GM18511 (cell line): ENCODE results near the gene NDUFA13.

ENCODE experiments used
- ATAC-seq: cut with Tn5 transposase; IDR thresholded peaks from one replicate; pipeline ENCODE4 v1.9.1; 2021; ENCODE audit warnings: mild to moderate bottlenecking, moderate library complexity; ENCODE audit not compliant: unreplicated experiment

Gene NDUFA13

DNA sequence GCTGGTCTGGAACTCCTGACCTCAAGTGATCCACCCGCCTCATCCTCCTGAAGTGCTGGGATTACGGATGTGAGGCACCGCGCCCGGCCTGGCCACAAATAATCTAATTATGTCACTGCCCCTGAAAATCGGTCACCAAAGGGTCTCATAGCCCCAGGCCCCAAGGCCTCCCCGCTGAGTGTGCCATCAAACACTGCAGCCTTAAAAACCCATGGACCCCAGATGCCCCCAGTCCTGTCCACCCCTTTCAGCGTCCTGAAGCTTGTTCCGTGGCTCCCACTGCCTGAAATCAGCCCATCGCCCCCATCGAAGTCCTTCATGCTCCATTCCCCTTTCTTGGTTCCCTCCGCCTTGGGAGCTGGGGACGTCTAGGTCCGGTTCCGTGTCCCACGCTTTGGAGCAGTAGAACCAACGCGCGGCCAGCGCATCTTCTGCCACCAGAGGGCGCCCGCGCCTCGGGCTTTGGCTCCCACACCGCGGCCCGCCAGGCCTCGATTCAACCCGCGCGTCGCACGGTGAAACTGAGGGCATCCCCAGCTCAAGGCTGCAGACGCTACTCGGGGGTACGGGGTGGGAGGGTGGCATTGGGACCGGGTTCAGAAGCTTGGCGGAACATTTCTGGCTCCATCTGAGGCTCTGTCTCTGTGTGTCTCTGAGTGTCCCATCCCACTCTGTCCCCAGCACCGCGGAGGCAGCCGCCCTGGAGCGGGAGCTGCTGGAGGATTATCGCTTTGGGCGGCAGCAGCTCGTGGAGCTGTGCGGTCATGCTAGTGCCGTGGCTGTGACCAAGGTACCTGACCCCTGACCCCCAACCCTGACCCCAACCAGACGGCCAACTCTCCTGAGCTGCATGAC lies 16.2 kb downstream of the NDUFA13 start:
- no peak for ATAC-seq

DNA sequence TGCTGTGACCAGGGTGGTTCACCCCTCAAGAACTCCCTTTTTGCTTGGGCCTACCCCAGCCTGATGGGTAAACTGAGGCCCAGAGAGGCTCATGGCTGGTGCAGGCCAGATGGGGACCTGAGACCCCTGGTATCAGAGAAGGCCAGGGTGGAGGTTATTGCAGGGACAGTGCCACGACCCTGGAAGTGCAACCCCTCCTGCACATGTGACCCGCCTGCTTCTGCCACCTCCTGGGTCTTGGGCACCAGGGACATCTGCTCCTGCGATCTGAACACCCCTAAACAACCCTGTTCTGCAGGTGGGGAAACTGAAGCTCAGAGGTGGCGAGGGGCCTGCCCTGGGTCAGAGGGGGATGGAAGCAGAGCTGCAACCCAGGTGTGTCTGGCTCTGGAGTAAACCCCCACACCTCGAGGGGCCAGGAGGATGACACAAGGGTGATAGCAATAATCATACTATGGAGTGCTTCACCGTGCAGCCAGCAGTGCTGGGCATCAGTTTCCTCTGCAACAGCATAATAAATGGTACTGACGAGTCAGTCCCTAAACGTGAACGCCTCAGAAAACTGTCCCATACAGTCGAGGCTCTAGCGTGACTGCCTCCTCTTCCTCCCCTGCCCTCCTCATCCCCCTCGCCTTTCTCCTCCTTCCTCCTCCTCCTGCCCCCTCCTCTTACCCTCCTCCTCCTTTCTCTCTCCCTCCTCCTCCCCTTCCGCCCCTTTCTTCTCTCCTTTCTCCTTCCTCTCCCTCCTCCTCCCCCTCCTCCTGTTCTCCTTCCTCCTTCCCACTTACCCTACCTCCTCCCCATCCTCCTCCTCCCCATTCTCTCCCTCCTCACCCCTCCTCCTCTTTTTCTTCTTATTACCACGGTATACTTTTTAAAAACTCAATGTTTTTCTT lies 17.0 kb downstream of the NDUFA13 start:
- ATAC-seq = no peak

DNA sequence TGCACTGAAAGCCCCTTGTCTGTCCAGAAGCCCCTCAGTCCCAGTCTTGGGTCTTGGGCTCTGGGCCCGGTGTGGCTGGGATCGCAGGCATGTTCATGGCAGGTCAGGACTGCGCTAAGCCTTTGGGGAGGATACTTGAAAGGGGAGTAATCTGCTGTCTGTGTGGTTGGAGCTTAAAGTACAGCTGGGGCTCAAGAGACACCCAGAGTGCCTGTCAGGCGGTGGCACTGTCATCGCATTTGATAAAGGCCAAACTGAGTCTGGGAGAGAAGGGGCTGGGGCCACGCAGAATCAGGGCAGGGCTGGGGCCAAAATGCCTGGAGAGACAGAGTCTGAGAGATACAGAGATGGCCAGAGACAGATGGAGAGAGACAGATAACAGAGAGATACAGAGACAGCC lies 17.8 kb downstream of the NDUFA13 start:
- ATAC-seq = no peak

DNA sequence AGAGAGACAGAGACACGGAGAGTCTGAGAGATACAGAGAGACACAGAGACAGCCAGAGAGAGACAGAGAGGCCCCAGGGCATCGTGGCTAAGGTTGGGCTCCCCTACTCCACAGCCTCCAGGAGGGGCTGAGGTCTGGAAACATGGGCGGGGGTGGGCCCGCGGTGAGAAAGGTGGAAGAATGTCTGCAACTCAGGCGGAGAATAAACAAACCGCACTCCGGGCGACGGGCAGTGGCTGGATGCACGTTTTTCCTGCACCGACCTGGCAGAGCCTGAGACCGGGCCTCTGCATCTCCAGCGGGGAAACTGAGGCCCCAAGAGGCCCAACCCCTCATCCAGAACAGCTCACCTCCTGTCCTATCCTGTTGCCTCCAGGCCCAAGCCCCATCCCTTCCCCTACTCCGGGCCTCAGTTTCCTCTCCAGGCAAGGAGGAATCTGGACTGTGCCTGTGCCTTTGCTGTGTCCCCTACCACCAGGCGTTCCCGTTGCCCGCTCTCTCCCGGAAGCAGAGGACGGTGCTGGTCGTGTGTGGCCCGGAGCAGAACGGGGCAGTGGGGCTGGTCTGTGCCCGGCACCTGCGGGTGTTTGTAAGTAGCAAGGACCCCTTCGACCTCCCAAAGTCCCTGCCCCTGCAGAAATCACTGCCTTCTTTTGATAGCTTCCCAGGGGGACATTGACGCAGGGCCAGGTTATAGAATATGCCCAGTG lies 18.7 kb downstream of the NDUFA13 start:
- ATAC-seq = no peak

DNA sequence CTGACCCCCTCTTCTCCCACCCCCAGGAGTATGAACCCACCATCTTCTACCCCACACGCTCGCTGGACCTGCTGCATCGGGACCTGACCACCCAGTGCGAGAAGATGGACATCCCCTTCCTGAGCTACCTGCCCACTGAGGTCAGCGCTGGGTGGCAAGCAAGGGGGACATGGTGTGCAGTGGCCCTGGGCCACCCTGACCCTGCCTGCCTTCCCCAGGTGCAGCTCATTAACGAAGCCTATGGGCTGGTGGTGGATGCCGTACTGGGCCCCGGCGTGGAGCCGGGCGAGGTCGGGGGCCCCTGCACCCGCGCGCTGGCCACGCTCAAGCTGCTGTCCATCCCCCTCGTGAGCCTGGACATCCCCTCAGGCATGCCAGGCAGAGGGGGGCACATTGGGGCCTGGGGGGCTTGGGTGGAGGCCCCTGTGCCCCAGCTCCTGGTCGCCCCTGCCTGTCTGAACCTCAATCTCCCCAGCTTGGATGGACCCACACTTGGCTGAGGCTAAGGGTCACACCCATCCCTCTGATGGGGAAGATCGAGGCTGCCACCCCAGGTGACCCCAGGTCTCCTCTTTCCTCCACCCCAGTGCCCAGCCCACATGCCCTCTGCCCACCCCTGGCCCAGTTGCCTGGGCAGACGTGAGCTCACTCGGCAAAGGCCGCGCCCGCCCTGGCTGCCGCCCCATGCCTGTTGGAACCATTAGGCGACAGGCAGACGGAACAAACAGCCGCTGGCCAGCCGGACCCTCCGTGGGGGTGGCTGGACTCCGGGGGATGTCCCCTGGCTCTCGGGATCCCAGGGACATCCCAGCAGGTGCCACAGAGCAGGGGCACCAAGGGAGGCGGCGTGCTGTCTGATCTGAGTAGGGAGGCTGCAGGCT lies 19.5 kb downstream of the NDUFA13 start:
- no peak for ATAC-seq

DNA sequence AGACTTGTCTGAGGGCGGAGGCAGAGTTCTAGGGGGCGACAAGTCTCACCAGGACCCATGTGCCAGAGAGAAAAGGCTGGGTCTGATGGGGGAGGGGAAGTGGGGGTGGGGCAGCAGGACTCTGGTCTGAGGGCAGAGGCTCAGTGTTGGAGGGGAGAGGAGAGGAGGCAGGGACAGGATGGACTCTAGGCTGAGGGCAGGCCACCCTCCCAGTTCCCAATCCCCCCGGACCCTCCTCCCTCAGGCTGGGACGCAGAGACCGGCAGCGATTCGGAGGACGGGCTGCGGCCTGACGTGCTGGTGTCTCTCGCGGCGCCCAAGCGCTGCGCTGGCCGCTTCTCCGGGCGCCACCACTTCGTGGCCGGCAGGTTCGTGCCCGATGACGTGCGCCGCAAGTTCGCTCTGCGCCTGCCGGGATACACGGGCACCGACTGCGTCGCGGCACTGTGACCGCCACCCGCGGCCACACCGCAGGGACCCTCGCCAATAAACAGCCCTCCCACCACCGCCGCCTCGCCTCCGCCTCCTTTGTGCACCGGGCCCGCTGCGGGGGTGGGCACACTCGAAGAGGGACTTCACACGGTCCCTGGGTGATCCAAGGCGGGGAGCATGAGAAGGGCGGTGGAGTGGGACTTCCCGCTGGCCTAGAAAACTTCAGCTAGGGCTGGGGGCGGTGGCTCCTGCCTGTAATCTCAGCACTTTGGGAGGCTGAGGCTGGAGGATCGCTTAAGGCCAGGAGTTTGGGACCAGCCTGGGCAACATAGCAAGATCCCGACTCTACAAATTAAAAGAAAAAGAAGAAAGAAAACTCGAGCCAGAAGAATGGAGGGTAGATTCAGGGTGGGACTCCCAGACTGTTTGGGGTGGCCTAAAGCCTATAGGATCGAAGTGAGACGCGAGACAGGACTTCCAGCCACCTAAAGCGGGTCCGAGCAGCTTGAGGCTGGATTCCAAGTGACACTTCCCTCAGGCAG lies 21.3 kb downstream of the NDUFA13 start:
- ATAC-seq = no peak

DNA sequence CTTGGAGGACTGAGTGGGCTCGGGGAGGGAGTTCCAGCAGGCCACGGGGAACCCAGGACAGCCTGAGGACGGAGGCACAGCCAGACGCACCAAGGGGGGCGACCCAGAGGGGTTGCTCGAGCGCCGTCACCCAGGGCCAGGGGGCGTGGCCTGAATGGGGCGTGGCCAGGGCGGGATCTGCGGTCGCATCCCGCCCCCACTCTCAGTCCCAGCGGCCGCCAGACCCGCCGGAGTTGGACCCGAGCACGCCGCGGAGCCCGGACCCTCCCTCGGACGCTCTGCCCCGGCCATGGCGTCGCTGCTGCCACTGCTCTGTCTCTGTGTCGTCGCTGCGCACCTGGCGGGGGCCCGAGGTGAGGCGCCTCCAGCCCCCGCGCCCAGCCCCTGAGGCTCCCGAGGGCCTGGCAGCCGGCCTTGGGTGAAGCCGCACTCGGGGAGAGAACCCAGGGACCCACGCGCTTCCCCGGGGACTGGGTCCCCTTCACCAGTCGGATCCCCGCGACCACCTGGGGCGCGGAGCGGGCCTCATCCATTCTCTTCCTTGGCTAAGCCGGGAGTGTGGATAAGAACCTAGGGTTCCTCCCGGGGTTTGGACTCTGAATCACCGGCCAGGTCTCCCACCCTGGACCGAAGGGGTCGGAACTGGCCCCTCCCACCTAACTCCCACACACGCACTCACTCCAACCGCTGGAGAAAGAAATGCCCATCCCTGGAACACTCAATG lies 22.2 kb downstream of the NDUFA13 start, which contains the start of gene CILP2:
Gene CILP2 (plus strand): TSS at position 205 of the 724 bp plus-strand sequence. CDS start 85 bp downstream, at position 290.
- no peak for ATAC-seq

DNA sequence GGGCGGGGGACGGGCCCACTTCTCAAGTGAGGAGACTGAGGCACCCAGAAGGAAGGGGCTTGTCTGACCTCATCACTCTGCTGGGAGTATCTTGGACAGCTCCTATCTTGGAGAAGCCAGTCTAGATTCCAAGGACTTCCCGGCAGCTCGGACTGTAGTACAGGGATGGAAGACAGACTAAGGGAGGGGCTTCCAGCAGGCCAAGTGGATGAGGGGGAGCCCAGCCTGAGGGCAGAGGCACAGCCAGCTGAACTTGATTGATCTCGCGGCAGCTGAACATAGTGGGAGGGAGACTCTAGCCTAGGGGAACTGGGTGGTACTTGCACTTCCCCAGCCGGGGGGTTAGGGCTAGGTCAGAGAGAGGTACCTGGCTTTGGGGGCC lies 22.8 kb downstream of the NDUFA13 start:
- ATAC-seq = no peak

DNA sequence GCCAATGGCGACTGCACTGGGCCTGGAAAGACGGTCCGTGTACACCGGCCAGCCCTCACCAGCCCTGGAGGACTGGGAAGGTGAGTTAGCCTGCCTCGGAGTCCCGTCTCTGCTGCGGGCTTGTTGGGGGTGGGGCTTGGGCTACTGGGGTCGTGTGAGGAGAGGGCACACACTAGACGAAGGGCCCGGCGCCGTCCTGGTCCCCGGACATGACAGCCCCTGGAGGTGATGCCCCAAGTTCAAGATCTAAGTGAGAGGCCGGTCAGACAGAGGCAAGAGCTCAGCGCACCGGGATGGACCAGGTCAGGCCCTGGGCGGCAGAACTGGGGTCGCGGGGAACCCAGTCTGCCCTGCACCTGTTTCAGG lies 23.7 kb downstream of the NDUFA13 start:
- no peak for ATAC-seq

DNA sequence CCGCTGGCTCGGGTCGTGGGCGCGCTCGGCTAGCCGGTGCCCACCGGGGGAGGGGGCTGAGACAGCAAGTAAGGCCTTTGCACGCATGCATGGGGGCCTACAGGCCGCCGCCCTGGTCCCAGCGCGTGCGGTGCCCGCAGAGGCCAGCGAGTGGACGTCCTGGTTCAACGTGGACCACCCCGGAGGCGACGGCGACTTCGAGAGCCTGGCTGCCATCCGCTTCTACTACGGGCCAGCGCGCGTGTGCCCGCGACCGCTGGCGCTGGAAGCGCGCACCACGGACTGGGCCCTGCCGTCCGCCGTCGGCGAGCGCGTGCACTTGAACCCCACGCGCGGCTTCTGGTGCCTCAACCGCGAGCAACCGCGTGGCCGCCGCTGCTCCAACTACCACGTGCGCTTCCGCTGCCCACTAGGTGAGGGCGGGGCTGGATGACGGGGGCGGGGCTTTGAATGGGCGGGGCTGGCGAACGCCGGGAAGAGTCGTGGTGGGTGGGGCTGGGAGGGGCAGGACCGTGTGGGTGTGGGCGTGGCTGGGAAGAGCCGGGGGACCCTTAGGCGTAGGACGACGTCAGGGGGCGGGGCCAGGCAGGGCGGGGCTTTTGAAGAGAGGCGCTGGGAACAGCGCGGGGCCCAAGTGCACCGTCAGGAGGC lies 24.2 kb downstream of the NDUFA13 start:
- ATAC-seq = no peak

DNA sequence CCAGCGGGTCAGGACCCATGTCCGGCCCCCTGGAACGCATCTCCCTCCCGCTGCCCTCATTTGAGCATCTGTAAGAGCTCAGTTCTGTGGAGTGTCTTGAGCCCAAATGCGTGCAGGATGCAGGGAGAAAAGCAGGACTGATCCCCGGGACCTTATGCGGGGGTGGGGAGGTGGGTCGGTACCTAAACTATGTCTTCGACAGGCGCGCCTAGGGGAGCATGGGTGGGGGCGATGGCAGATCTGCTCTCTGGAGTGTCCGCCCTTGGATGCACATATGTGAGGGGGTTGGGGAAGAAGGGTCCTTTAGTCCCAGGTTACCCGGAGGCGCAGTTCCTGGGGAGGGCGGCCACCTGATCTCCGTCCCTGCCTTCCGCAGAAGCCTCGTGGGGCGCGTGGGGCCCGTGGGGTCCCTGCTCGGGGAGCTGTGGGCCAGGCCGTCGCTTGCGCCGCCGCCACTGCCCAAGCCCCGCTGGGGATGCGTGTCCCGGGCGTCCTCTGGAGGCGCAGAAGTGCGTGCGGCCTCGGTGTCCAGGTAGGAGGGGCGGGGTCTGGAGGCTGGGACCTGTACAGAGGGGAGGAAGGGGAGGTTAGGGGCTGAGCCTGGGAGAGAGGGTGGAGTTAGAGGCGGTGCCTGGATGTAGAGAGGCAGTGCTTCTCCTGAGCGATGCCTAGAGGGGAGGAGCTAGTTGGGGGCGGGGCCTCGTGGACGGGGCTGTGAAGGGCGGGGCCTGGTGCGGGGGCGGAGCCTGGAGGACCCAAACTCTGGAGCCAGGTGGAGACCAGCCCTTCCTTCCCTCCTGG lies 24.9 kb downstream of the NDUFA13 start:
- ATAC-seq = no peak

DNA sequence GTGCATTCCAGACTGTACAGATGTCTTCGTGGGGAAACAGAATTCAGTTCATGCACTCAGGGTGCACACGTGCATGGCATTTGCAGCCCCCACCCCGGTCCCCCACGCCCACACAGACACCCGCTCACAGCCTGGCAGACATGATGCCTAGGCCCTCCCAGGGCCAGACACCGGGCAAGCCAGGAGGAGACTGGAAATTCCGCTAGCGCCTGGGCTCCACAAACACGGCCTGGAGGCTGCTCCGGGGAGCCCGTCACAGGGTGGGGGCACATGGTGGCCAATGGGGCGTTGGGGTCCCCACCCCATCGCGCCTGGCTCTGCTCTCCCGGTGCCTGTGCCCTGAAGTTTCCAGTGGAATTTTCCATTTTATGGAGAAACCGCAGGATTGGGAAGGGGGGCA lies 25.6 kb downstream of the NDUFA13 start:
- ATAC-seq = no peak

DNA sequence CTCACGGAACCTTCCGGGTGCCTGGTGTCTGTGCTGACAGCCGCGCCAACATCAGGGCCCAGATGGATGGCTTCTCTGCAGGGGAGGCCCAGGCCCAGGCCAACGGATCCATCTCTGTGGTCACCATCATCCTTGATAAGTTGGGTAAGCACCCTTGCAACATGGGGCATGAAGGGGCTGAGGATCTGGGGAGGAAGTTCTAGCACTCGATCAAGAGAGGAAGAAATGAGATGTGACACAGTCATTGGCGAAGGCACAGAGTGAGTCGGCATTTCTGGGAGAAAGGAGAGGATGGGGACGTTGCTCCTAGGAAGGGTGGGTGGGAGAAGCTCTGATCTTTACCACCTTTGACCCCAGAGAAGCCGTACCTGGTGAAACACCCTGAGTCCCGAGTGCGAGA lies 26.5 kb downstream of the NDUFA13 start:
- ATAC-seq = no peak

DNA sequence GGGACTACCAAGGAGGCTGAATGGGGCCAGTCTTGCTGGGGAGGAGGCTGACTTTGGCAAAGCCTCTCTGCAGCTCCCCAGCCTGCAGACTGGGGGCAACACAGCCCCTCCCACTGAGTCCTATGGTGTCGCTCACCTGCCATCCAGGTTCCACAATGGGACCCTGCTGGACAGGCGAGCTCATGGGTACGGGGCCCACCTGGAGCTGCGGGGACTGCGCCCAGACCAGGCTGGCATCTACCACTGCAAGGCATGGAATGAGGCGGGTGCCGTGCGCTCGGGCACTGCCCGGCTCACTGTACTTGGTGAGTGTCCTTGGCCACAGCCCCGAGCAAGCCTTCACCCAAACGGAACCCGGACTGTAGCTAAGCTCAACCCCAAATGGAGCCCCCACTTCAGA lies 27.1 kb downstream of the NDUFA13 start:
- no peak for ATAC-seq

DNA sequence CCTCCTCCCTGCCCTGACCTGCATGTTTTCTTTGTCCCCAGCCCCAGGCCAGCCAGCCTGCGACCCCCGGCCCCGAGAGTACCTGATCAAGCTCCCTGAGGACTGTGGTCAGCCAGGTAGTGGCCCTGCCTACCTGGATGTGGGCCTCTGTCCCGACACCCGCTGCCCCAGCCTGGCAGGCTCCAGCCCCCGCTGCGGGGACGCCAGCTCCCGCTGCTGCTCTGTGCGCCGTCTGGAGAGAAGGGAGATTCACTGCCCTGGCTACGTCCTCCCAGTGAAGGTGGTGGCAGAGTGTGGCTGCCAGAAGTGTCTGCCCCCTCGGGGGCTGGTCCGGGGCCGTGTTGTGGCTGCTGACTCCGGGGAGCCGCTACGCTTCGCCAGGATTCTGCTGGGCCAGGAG lies 27.6 kb downstream of the NDUFA13 start:
- no peak for ATAC-seq

DNA sequence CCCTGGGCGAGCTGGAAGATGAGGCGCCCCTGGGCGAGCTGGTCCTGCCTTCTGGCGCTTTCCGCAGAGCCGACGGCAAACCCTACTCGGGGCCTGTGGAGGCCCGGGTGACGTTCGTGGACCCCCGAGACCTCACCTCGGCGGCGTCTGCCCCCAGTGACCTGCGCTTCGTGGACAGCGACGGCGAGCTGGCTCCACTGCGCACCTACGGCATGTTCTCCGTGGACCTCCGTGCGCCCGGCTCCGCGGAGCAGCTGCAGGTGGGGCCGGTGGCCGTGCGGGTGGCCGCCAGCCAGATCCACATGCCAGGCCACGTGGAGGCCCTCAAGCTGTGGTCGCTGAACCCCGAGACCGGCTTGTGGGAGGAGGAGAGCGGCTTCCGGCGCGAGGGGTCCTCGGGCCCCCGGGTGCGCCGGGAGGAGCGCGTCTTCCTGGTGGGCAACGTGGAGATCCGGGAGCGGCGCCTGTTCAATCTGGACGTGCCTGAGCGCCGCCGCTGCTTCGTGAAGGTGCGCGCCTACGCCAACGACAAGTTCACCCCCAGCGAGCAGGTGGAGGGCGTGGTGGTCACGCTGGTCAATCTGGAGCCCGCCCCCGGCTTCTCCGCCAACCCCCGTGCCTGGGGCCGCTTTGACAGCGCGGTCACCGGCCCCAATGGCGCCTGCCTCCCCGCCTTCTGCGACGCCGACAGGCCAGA lies 28.4 kb downstream of the NDUFA13 start:
- no peak for ATAC-seq
